Mammary epithelial cell (primary cell): ENCODE measurements around the gene CELSR1.

Experiments
- EZH2 ChIP-seq: IDR thresholded peaks from 2 replicates; pipeline ENCODE4 v1.6.1; 2012; ENCODE audit warnings: low read length, inconsistent platforms, borderline replicate concordance
- TF ChIP-seq, protein P1 (sequence below), 2 donors: IDR thresholded peaks in 1 of 2; conservative IDR thresholded peaks in 1 of 2; 2 replicates each; pipeline ENCODE4 v1.5.1; 2011 to 2012; ENCODE audit warnings: inconsistent platforms in 2 of 2, low read length in 2 of 2, mild to moderate bottlenecking in 2 of 2, control low read depth in 1 of 2, low read depth in 1 of 2; ENCODE audit not compliant: insufficient read depth in 1 of 2; ENCODE audit errors: extremely low read depth in 1 of 2

DNA sequence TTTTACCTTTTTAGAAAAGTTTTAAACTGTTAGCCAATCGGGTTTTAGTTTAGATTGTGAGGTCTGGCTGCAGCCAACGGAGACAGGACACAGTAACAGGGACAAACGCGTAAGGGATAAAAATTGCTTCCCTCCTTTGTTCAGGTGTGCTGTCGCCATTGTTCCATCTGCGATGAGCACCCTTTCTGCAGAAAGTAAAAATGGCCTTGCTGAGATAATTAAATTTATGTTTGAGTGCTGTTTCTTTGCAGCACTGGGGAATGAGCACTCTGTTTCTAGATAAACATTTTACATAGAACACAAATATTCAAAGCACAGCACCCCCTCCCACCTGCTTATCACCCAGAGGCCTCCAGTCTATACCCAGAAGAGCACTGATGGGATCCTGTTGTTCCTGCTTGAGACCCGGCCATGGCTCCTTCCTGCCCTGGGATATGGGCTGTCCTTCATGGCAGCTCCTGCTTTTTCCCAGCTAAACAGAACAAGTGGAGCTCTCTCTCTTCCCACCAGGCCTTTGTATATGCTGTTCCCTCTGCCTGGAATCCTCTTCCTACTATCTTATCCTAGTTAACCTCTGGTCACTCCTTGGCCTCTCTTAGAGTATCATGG is 34.3 kb upstream of the CELSR1 start:
- TF ChIP-seq EZH2, result no peak
- TF ChIP-seq, protein P1, sequence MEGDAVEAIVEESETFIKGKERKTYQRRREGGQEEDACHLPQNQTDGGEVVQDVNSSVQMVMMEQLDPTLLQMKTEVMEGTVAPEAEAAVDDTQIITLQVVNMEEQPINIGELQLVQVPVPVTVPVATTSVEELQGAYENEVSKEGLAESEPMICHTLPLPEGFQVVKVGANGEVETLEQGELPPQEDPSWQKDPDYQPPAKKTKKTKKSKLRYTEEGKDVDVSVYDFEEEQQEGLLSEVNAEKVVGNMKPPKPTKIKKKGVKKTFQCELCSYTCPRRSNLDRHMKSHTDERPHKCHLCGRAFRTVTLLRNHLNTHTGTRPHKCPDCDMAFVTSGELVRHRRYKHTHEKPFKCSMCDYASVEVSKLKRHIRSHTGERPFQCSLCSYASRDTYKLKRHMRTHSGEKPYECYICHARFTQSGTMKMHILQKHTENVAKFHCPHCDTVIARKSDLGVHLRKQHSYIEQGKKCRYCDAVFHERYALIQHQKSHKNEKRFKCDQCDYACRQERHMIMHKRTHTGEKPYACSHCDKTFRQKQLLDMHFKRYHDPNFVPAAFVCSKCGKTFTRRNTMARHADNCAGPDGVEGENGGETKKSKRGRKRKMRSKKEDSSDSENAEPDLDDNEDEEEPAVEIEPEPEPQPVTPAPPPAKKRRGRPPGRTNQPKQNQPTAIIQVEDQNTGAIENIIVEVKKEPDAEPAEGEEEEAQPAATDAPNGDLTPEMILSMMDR (conservative IDR thresholded peaks at IDR 0.05 in 1 of 2, IDR thresholded peaks at IDR 0.05 in 1 of 2; ENCODE audit: extremely low read depth in 1 of 2, insufficient read depth in 1 of 2, low read depth in 1 of 2, low read length in 2 of 2), result no peak
